ENCODE measurements around the gene OR8D2.
"Not testable (repeated sequence)": the region's sequence is repeated elsewhere in the genome, so short reads cannot be mapped to it uniquely, and the experiment has no call there.

Gene OR8D2

GRCh38 chr11:124285610-124286344, 34.2 kb downstream of the OR8D2 start:
- no peak for DNase-seq

- DNase-seq: no peak
Measured at GRCh38 chr11:124278261-124278660, 41.7 kb downstream of the OR8D2 start.

GRCh38 chr11:124277804-124278203, 42.2 kb downstream of the OR8D2 start:
- no peak for DNase-seq

- DNase-seq: no peak
Measured at GRCh38 chr11:124277207-124277606, 42.8 kb downstream of the OR8D2 start.

GRCh38 chr11:124276081-124276480, 43.9 kb downstream of the OR8D2 start:
- no peak for DNase-seq

- DNase-seq: no peak
Measured at GRCh38 chr11:124274000-124274399, 46.0 kb downstream of the OR8D2 start.

- DNase-seq: not testable (repeated sequence)
Measured at GRCh38 chr11:124270886-124271285, 49.1 kb downstream of the OR8D2 start.
